CD14-positive monocyte (primary cell): ENCODE results near the gene PDE7B. TPM values are rescaled to one million over a fixed set of nuclear protein-coding genes. Genes with fewer than 3 reads are reported as not detected.

ENCODE experiments used
- DNase-seq, 3 donors: peaks; one replicate each; pipeline ENCODE4 v3.0.0-alpha.2; 2011 to 2022
- H2AFZ ChIP-seq: 2 replicates; pipeline ENCODE4 v1.6.0; 2012; ENCODE audit warnings: mild to moderate bottlenecking, low read depth, low read length, inconsistent platforms; ENCODE audit not compliant: insufficient read depth, poor library complexity, severe bottlenecking
- H3K27ac ChIP-seq, 2 donors: 1 replicate in 1 of 2; 2 replicates in 1 of 2; pipeline ENCODE4 v1.5.1; 2012 to 2013; ENCODE audit warnings: low read length in 2 of 2, control low read depth in 1 of 2, inconsistent platforms in 1 of 2, low read depth in 1 of 2, mild to moderate bottlenecking in 1 of 2
- H3K27me3 ChIP-seq, 2 donors: one replicate each; pipeline versions ENCODE4 v1.6.0 to v1.6.1; 2011 to 2013; ENCODE audit warnings: low read length in 2 of 2; ENCODE audit not compliant: control insufficient read depth in 2 of 2, insufficient read depth in 2 of 2
- H3K36me3 ChIP-seq, 2 donors: replicated peaks in 1 of 2; 1 replicate in 1 of 2; 2 replicates in 1 of 2; pipeline versions ENCODE4 v1.5.1 to v1.6.1; 2012 to 2013; ENCODE audit warnings: low read length in 2 of 2, control low read depth in 1 of 2, inconsistent platforms in 1 of 2, mild to moderate bottlenecking in 1 of 2; ENCODE audit not compliant: insufficient read depth in 2 of 2, control insufficient read depth in 1 of 2
- H3K4me1 ChIP-seq, 2 donors: 1 replicate in 1 of 2; 2 replicates in 1 of 2; pipeline versions ENCODE4 v1.5.1 to v1.6.1; 2012 to 2013; ENCODE audit warnings: low read length in 2 of 2, control low read depth in 1 of 2, inconsistent platforms in 1 of 2, mild to moderate bottlenecking in 1 of 2, moderate library complexity in 1 of 2; ENCODE audit not compliant: insufficient read depth in 2 of 2, control insufficient read depth in 1 of 2
- H3K4me2 ChIP-seq: replicated peaks from 2 replicates; pipeline ENCODE3; 2012; ENCODE audit warnings: low read length, moderate library complexity, mild to moderate bottlenecking; ENCODE audit not compliant: poor library complexity, severe bottlenecking; ENCODE audit errors: extremely low read depth
- H3K4me3 ChIP-seq, 3 experiments: fragments of 200-600 bp in 1 of 3; sonication (generic) in 1 of 3; replicated peaks in 1 of 3; 1 replicate in 2 of 3; 2 replicates in 1 of 3; pipeline ENCODE4 v1.5.1; 2011 to 2013; ENCODE audit warnings: low read length in 3 of 3, mild to moderate bottlenecking in 3 of 3, control low read depth in 2 of 3, low read depth in 2 of 3, inconsistent platforms in 1 of 3, moderate library complexity in 1 of 3
- H3K79me2 ChIP-seq: 2 replicates; pipeline ENCODE4 v1.6.0; 2012; ENCODE audit warnings: mild to moderate bottlenecking, control low read depth, inconsistent platforms, low read length, moderate library complexity; ENCODE audit not compliant: insufficient read depth
- H3K9ac ChIP-seq: 2 replicates; pipeline ENCODE4 v1.6.0; 2017; ENCODE audit warnings: low read length, mild to moderate bottlenecking; ENCODE audit not compliant: insufficient read depth, poor library complexity, severe bottlenecking
- H3K9me3 ChIP-seq, 2 donors: replicated peaks in 1 of 2; 1 replicate in 1 of 2; 2 replicates in 1 of 2; pipeline versions ENCODE4 v1.5.1 to v1.6.1; 2012 to 2013; ENCODE audit warnings: low read length in 2 of 2, control low read depth in 1 of 2; ENCODE audit not compliant: control insufficient read depth in 1 of 2, insufficient read depth in 1 of 2
- H4K20me1 ChIP-seq: 2 replicates; pipeline ENCODE4 v1.6.0; 2012; ENCODE audit warnings: mild to moderate bottlenecking, low read length, control low read depth, moderate library complexity; ENCODE audit not compliant: insufficient read depth
- H3K27ac Mint-ChIP-seq, 7 donors: one replicate each; pipeline ENCODE4 v1.8.0; 2020; ENCODE audit warnings: mild to moderate bottlenecking in 7 of 7, mixed read lengths in 7 of 7, moderate library complexity in 6 of 7, inconsistent platforms in 2 of 7
- H3K27me3 Mint-ChIP-seq, 3 donors: one replicate each; pipeline ENCODE4 v1.8.0; 2021 to 2022; ENCODE audit warnings: low read depth in 3 of 3, mild to moderate bottlenecking in 3 of 3, mixed read lengths in 3 of 3, moderate library complexity in 3 of 3, inconsistent platforms in 1 of 3
- H3K36me3 Mint-ChIP-seq, 2 donors: one replicate each; pipeline ENCODE4 v1.8.0; 2020; ENCODE audit warnings: mixed read lengths in 2 of 2, inconsistent platforms in 1 of 2, mild to moderate bottlenecking in 1 of 2
- H3K4me1 Mint-ChIP-seq: one replicate; pipeline ENCODE4 v1.8.0; 2020; ENCODE audit warnings: mild to moderate bottlenecking, mixed read lengths
- H3K4me3 Mint-ChIP-seq, 2 donors: one replicate each; pipeline ENCODE4 v1.8.0; 2020; ENCODE audit warnings: mild to moderate bottlenecking in 2 of 2, mixed read lengths in 2 of 2, moderate library complexity in 1 of 2
- H3K9me3 Mint-ChIP-seq, 7 donors: one replicate each; pipeline ENCODE4 v1.8.0; 2020 to 2022; ENCODE audit warnings: mixed read lengths in 7 of 7, mild to moderate bottlenecking in 6 of 7, moderate library complexity in 6 of 7, inconsistent platforms in 2 of 7
- WGBS: methylation state at CpG from one replicate; pipeline ENCODE4 v1.1.5; 2013; ENCODE audit warnings: missing lambda C conversion rate; ENCODE audit not compliant: insufficient coverage; 5-methylcytosine and 5-hydroxymethylcytosine counted together
- intact Hi-C, 2 donors: fragments of 100-400 bp; cut with micrococcal nuclease; formaldehyde crosslinking; loops; one replicate each; pipeline versions ENCODE4 v1.15.0 to v1.15.1; 2023
- polyA plus RNA-seq, 3 donors: library from polyadenylated mRNA; depleted of rRNA in 1 of 3; unstranded in 2 of 3; stranded (reverse) in 1 of 3; fragments of 300-500 nt in 2 of 3; fragments of >200 nt in 1 of 3; fragmentation: Illumina TruSeq in 2 of 3; gene quantifications; 1 replicate in 2 of 3; 2 replicates in 1 of 3; pipeline ENCODE4 v1.2.3, GENCODE V29; 2012 to 2021
- TF ChIP-seq, protein P1 (sequence below): fragments of 200-600 bp; IDR thresholded peaks from one replicate; pipeline ENCODE4 v1.8.0; 2022; ENCODE audit warnings: antibody characterized with exemption, mild to moderate bottlenecking

The PDE7B gene
- polyA plus RNA-seq, 3 donors, result 0.37 to 1.1 (median 0.89) TPM

DNA sequence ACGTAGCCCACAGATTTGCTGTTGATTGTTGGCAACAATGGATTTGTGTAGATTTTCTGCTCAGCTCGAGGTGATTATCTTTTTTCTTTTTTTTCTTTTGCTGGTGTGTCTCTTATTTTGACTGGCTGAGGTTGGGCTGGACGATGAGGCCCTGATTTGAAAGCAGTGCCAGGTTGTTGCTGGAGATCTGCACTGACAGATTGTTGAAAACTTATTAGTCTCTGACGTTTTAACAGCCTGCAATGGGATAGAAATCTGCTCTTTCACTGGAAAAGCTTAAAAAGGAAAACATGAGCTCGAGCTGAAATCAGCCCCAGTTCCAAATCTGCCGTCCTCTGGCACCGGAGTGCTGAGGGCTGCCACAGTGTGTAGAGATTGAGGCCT lies 87.7 kb downstream of the PDE7B start:
- Histone ChIP-seq H3K9ac (no peak overlapping the region), H3K79me2 (no peaks in the 10 kb centered on the region), H3K27ac (no peak overlapping the region), H3K4me3 (no peak overlapping the region), H4K20me1 (no peaks in the 10 kb centered on the region), H3K9me3 (no peaks in the 10 kb centered on the region), H2AFZ (no peak overlapping the region), H3K4me2 (no peak overlapping the region), H3K4me1 (no peaks in the 10 kb centered on the region), H3K36me3 (no peaks in the 10 kb centered on the region), H3K27me3 (no peaks in the 10 kb centered on the region)
- Mint-ChIP-seq H3K36me3 (no peaks in the 10 kb centered on the region), H3K9me3 (no peaks in the 10 kb centered on the region), H3K4me3 (no peak overlapping the region), H3K27ac (no peak overlapping the region), H3K4me1 (peaks cover 2% of the 10 kb centered on the region), H3K27me3 (peaks cover 0 to 2% (median 2%) of the 10 kb centered on the region in 3 donors)
- DNase-seq, result no peak
- TF ChIP-seq, protein P1, sequence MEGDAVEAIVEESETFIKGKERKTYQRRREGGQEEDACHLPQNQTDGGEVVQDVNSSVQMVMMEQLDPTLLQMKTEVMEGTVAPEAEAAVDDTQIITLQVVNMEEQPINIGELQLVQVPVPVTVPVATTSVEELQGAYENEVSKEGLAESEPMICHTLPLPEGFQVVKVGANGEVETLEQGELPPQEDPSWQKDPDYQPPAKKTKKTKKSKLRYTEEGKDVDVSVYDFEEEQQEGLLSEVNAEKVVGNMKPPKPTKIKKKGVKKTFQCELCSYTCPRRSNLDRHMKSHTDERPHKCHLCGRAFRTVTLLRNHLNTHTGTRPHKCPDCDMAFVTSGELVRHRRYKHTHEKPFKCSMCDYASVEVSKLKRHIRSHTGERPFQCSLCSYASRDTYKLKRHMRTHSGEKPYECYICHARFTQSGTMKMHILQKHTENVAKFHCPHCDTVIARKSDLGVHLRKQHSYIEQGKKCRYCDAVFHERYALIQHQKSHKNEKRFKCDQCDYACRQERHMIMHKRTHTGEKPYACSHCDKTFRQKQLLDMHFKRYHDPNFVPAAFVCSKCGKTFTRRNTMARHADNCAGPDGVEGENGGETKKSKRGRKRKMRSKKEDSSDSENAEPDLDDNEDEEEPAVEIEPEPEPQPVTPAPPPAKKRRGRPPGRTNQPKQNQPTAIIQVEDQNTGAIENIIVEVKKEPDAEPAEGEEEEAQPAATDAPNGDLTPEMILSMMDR, result no peak
- WGBS, result 89% methylated on average over 7 of the region's 7 CpGs
- intact Hi-C loops, result no loop called here

DNA sequence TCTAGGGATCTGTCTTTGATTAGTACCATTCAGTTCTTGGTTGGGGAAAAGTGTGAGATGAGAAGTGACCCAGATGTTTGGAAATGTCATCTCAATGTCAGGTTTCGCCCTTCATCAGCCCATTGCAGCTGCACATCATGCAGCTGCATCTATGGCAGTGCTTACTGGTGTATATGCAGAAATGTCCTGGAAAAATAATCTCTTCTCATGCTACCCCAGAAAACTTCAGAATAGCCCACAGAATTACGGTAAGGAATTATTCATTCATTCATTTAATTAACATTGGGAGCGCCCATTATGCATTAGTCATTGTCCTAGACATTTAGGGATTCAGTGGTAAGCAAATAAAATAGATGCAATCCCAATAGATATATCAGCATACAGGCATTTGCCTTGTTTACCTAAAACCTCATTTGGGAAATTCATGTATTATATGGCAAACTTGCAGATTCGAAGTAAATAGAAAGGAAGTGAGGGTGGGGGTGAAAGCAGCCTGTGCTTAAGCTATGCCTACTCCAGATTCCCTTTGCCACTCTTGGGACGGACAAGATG lies 89.2 kb downstream of the PDE7B start:
- Mint-ChIP-seq H3K27ac (no peak overlapping the region), H3K36me3 (no peaks in the 10 kb centered on the region)
- no peak overlapping the region for H2AFZ ChIP-seq

More for the DNA sequence above, 89.2 kb downstream of the PDE7B start:
- Histone ChIP-seq H3K79me2 (no peaks in the 10 kb centered on the region), H4K20me1 (no peaks in the 10 kb centered on the region), H3K4me1 (no peaks in the 10 kb centered on the region), H3K4me3 (no peak overlapping the region), H3K27me3 (no peaks in the 10 kb centered on the region), H3K9ac (no peak overlapping the region), H3K27ac (no peak overlapping the region), H3K4me2 (no peak overlapping the region), H3K36me3 (no peaks in the 10 kb centered on the region), H3K9me3 (no peaks in the 10 kb centered on the region)
- TF ChIP-seq, protein P1, result no peak
- WGBS, result no CpG with 5 or more reads among the region's 5 CpGs
- intact Hi-C loops, result no loop called here
- no peak for DNase-seq
- H3K4me1 Mint-ChIP-seq, result peaks cover 2% of the 10 kb centered on the region
- H3K4me3 Mint-ChIP-seq, result no peak overlapping the region
- peaks cover 0 to 3% (median 2%) of the 10 kb centered on the region in 3 donors for H3K27me3 Mint-ChIP-seq
- no peaks in the 10 kb centered on the region for H3K9me3 Mint-ChIP-seq
